Thoracic aorta endothelial cell (primary cell): ENCODE data around the gene FXYD4. TPM values are rescaled to one million over a fixed set of nuclear protein-coding genes. Genes with fewer than 3 reads are reported as not detected.

Source experiments
- small RNA-seq: library from RNA; depleted of rRNA; stranded (forward); fragments of <200 nt; gene quantifications from one replicate; pipeline ENCODE3, GENCODE V24; 2012
- total RNA-seq: library from RNA; depleted of rRNA; stranded (reverse); fragments of >200 nt; gene quantifications from 2 replicates; pipeline ENCODE4 v1.2.3, GENCODE V29; 2012

The FXYD4 gene
- total RNA-seq: not detected in 2 replicates

DNA sequence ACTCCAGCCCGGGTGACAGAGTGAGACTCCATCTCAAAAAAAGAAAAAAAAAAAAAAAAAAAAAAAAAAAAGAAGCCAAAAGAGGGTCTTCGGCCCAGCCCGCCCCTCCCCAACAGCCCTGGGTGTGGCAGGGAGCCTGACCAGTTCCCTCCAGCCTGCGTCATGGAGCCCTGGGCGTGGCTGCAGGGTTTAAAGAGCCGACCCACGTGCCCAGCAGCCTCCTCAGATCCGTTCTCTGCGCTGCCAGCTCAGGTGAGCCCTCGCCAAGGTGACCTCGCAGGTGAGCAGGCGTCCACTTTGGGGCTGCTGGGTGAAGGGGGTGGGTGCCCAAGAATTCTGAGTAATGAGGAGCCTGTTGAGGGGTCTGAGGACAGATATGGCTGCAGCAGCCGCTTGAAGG, at the start of gene FXYD4:
TSS of gene FXYD4 (plus strand) at position 219 of the 400 bp plus-strand sequence. CDS start 2,111 bp downstream, outside the sequence.

DNA sequence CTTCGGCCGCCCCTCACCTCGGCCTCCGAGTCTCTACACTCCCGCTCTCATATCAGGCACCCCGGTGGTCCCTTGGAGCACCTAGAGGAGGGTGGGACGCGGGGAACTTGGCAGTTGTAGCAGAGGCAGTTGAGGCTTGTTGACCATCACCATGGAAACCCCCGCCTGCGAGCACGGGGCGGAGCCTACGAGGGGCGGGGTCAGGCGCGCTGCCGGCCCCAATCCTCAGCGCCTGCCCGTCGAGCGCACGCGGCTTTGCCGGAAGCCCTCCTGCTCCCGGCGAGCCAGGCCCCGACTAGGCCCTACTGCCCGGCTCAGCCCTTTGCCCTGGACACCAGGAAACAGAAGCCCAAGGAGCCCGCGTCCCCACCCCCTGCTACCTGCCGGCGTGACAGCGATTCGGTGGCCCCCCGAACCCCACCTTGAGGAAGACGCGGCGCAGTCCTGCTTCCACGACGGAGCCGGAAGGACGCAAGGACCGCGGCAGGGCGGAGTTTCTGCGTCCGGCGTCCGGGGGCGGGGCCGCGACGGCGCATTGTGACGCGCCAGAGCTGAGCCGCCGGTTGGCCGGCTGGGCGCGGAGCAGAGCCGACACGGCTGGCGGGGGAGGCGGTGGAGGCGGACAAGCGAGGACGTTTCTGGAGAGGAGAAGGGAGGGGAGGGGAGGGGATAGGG, 37.4 kb downstream of the FXYD4 start, which contains the start of gene HNRNPF:
TSS of gene HNRNPF (minus strand) at position 477 of the 675 bp plus-strand sequence. CDS start 21,302 bp downstream, outside the sequence.

Small RNAs within 50 kb of the gene (small RNA-seq; reads per million reads assigned to genes)
- gene RNU6ATAC11P: not detected
- gene SNORD3J: not detected

Other genes with a start within 250 kb of the FXYD4 start
- 22.8 and 28.1 TPM in 2 replicates for gene CSGALNACT2, start 233.2 kb upstream of the FXYD4 start, total RNA-seq
- 0.40 and 2.0 TPM in 2 replicates for gene RASGEF1A, start 104.6 kb upstream of the FXYD4 start, total RNA-seq
- 231 and 263 TPM in 2 replicates for gene HNRNPF, start 37.5 kb downstream of the FXYD4 start, total RNA-seq
- 1.9 and 2.7 TPM in 2 replicates for gene ZNF487, start 65.5 kb downstream of the FXYD4 start, total RNA-seq
- gene ZNF239, start 203.0 kb downstream of the FXYD4 start, total RNA-seq: 0.66 and 0.72 TPM in 2 replicates
- 2.4 and 3.3 TPM in 2 replicates for gene ZNF485, start 234.8 kb downstream of the FXYD4 start, total RNA-seq